ENCODE measurements around the gene SIX3.

SIX3 gene

GRCh38 chr2:44931198-44931780, 10.2 kb upstream of the SIX3 start:
- DNase-seq (ENCODE audit: low read depth): no peak

GRCh38 chr2:44932079-44932478, 9.4 kb upstream of the SIX3 start:
- DNase-seq (ENCODE audit: low read depth): no peak

- DNase-seq (ENCODE audit: low read depth): no peak
These were observed 8.7 kb upstream of the SIX3 start for GRCh38 chr2:44932564-44933392.

DNA sequence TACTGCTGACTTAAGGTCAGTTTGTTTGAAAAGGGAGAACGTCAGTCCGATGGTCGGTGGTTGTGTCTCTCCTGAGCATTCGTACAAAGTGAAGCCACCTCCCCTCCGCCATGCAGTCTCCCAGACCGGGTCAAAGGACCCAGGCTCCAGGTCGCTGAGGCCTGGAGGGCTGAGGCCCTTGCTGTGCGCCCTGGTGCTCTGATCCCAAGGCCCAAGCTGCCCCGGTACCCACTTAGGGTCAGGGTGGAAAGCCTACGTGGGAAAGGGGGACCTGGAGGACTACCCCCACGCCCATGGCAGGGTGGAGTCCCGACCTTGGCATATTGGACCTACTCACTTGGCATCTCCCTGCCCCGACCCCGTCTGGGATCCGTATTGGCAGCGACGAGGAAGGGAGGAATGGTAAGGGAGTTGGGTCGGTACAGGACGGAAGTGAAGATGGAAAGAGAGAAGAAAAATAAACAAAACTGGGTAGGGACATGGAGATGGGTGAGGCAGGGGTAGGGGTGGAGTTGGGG, 8.0 kb upstream of the SIX3 start:
- no peak for DNase-seq (ENCODE audit: low read depth)

GRCh38 chr2:44934038-44934982, 7.2 kb upstream of the SIX3 start:
- DNase-seq (ENCODE audit: low read depth): no peak

GRCh38 chr2:44934983-44935728, 6.3 kb upstream of the SIX3 start:
- DNase-seq (ENCODE audit: low read depth): no peak

GRCh38 chr2:44935729-44936098, 5.8 kb upstream of the SIX3 start:
- no peak for DNase-seq (ENCODE audit: low read depth)

GRCh38 chr2:44936275-44936674, 5.2 kb upstream of the SIX3 start:
- DNase-seq (ENCODE audit: low read depth): no peak

- DNase-seq (ENCODE audit: low read depth): no peak
These were observed 4.5 kb upstream of the SIX3 start for GRCh38 chr2:44936715-44937687.

DNA sequence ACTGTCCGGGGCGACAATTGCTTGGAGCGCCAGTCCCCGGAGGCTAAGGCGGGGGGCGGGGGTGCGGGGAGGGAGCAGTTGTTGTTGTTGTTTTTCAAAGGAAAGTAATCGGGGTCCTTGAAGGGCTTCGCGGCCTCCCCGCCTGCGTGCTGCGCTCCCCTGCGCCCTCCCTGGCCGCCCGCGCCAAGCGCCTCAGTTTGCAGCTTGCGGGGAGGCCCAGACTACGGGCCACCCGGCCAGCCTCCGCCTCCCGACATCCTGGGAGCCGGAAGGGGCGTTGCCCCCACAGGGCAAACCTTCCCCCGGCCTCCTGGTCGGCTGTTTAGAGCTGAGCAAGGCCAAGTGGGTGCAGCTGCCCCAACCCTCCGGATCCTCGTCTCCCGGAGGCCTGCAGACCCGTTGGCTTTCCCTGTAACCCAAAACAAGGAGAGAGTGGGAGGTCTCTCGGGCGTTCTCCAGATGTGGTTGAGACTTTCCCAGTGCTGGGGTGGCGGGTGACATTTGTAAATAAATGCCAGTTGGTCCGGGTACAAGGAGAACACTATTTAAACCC, 3.7 kb upstream of the SIX3 start:
- DNase-seq (ENCODE audit: low read depth): no peak

- no peak for DNase-seq (ENCODE audit: low read depth)
These were observed 3.0 kb upstream of the SIX3 start for GRCh38 chr2:44938287-44939105.

DNA sequence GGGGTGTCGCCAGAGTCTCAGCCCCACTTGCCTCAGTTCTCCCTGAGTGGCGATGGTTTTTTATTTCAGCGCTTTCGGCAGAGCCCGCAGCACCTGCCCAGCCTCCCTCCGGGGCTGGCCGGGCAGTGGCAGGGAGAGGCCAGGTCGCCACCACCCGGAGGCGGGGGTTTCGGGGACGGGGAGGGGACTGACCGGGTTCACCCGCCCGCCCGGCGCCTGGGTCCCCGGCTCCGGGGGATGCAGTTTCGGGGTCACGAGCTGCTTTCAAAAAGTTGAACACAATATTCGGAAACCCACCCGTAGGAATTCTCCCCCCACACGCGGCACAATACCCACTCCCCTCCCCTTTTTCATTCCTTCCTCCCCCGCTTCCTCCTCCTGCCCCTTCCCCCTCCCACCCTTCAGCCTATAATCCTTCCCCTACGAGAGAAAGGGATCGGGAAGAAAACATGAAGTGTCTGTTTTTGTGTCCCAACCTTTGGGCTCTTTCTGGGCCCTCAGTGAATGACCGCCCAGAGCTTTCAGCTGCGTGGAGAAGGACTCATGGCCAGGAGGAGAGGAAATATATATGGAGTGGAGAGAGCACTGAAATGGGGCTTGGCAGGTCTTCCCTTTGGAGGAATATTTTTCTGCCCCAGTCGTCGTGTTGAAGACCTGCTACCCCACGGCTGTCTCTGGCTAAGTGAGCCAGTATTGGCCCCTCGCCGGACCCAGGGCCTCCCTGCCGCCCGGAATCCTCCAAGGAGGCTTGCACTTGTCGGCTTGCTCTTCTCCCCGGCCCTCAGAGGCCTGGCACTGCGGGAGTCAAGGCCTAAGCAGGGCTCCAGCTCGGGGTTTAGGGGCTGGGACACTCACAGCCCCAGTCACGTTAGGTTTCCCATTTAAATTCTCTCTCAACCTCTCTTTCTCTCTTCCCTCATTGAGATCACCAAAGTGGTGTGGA, 2.1 kb upstream of the SIX3 start:
- DNase-seq (ENCODE audit: low read depth): no peak

DNA sequence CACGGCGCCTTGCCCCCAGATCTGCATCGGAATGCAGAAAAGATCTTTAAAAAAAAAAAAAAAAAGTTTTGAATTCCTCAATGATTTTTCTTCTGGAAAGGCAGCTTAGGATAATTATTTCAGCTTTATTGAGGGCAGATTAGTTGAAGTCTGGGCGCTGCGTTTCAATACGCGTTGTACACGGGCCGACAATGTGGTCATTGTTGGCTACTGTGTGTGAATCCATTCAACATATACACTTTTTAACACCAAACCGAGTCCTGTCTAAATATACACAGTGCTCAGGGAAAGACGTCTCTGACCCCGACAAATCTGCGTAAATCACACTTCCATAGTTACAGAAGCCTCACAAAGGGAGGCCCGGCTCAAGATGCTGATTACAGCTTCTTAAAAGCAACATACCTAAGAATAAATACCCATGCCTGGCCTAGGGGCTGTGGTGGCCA, 1.4 kb upstream of the SIX3 start:
- DNase-seq (ENCODE audit: low read depth): no peak

DNA sequence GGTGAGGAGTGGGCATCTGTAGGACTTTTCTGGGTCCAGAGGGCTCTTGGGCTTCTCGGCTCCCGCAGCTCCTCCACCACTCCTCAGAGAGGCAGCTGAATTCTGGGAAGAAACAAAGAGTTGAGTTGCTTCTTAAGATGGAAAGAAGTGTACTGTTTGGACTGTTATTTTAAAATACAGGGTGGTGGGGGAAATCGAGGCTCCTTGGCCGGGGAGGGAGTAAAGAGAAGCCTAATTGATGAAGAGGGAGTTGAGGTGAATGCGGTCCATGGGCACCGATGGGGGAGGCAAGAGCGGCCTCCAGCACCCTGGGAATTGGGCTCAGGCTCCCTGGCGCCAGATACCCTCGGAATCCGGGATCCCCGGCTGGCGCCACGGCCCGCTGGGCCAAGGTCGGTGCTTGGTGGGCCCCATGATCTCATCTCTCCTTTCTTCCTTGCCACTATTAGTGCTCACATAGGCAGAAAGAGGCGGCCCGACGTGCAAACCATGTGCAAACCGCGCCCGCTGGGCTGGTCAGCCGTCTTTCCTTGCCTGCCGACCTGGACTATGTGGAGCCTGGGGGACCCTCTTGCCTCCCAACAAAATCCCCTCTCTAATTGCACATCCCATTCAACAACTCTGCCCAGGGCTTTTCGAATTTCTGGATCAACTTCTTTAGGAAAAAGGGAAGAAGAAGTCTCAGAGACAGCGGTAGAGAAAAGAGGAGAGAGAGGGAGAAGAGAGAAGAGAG, 604 bp upstream of the SIX3 start:
- no peak for DNase-seq (ENCODE audit: low read depth)

- DNase-seq (ENCODE audit: low read depth): no peak
These were observed 965 bp downstream of the SIX3 start for GRCh38 chr2:44942304-44943030.

- DNase-seq (ENCODE audit: low read depth): no peak
These were observed 1.7 kb downstream of the SIX3 start for GRCh38 chr2:44943031-44943692.

All from GM04503 (cell line).